Neural cell (in vitro differentiated cells): ENCODE measurements around the gene KREMEN1.

Experiments
- EP300 ChIP-seq: fragments of 450-650 bp; conservative IDR thresholded peaks from 2 replicates; pipeline ENCODE4 v1.6.1; 2014; ENCODE audit warnings: antibody characterized with exemption, mild to moderate bottlenecking, moderate library complexity; ENCODE audit not compliant: poor library complexity, severe bottlenecking
- EZH2 ChIP-seq: fragments of 200-600, 300-800 bp; shearing (Covaris generic), sonication (generic); IDR thresholded peaks from 2 replicates; pipeline ENCODE4 v1.6.1; 2014; ENCODE audit warnings: antibody characterized with exemption, low read length, borderline replicate concordance, mild to moderate bottlenecking; ENCODE audit not compliant: insufficient read depth, poor library complexity, severe bottlenecking
- MXI1 ChIP-seq: fragments of 450-650 bp; conservative IDR thresholded peaks from 2 replicates; pipeline ENCODE4 v1.6.1; 2014; ENCODE audit warnings: antibody characterized with exemption, mild to moderate bottlenecking; ENCODE audit not compliant: poor library complexity, severe bottlenecking
- POLR2AphosphoS5 ChIP-seq: IDR thresholded peaks from 2 replicates; pipeline ENCODE4 v1.6.1; 2012
- RAD21 ChIP-seq: fragments of 450-650 bp; conservative IDR thresholded peaks from 2 replicates; pipeline ENCODE4 v1.6.1; 2014; ENCODE audit warnings: antibody characterized with exemption, mild to moderate bottlenecking, moderate library complexity
- SMC3 ChIP-seq: fragments of 450-650 bp; conservative IDR thresholded peaks from 2 replicates; pipeline ENCODE4 v1.6.1; 2014; ENCODE audit warnings: antibody characterized with exemption, mild to moderate bottlenecking, moderate library complexity; ENCODE audit not compliant: poor library complexity
- TAF1 ChIP-seq: IDR thresholded peaks from 2 replicates; pipeline ENCODE4 v1.6.1; 2012; ENCODE audit warnings: low read depth
- TF ChIP-seq, protein P1 (sequence below): fragments of 450-650 bp; IDR thresholded peaks from 2 replicates; pipeline ENCODE4 v1.5.1; 2014; ENCODE audit warnings: antibody characterized with exemption, mild to moderate bottlenecking, moderate library complexity; ENCODE audit not compliant: poor library complexity, severe bottlenecking
- TF ChIP-seq, protein P2 (sequence below): IDR thresholded peaks from 2 replicates; pipeline ENCODE4 v1.6.1; 2012; ENCODE audit warnings: borderline replicate concordance

DNA sequence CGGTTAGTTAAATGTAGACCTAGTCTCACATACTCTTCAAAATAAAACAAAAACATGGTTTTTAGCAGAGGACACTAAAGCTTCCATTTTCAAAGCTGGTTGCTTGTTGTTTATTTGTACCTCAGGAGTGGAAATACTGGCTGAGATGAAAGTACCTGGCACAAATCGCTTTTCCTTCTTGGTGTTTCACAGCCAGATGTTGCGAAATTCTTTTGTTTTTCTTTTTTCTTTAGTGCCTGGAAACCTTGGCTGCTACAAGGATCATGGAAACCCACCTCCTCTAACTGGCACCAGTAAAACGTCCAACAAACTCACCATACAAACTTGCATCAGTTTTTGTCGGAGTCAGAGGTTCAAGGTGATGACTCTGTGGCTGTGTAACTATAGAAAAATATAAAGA lies 48.3 kb downstream of the KREMEN1 start:
- no peak for TF ChIP-seq TAF1
- TF ChIP-seq, protein P1, sequence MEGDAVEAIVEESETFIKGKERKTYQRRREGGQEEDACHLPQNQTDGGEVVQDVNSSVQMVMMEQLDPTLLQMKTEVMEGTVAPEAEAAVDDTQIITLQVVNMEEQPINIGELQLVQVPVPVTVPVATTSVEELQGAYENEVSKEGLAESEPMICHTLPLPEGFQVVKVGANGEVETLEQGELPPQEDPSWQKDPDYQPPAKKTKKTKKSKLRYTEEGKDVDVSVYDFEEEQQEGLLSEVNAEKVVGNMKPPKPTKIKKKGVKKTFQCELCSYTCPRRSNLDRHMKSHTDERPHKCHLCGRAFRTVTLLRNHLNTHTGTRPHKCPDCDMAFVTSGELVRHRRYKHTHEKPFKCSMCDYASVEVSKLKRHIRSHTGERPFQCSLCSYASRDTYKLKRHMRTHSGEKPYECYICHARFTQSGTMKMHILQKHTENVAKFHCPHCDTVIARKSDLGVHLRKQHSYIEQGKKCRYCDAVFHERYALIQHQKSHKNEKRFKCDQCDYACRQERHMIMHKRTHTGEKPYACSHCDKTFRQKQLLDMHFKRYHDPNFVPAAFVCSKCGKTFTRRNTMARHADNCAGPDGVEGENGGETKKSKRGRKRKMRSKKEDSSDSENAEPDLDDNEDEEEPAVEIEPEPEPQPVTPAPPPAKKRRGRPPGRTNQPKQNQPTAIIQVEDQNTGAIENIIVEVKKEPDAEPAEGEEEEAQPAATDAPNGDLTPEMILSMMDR: no peak
- TF ChIP-seq POLR2AphosphoS5: no peak
- no peak for TF ChIP-seq EP300
- TF ChIP-seq MXI1: no peak
- no peak for TF ChIP-seq RAD21
- TF ChIP-seq, protein P2, sequence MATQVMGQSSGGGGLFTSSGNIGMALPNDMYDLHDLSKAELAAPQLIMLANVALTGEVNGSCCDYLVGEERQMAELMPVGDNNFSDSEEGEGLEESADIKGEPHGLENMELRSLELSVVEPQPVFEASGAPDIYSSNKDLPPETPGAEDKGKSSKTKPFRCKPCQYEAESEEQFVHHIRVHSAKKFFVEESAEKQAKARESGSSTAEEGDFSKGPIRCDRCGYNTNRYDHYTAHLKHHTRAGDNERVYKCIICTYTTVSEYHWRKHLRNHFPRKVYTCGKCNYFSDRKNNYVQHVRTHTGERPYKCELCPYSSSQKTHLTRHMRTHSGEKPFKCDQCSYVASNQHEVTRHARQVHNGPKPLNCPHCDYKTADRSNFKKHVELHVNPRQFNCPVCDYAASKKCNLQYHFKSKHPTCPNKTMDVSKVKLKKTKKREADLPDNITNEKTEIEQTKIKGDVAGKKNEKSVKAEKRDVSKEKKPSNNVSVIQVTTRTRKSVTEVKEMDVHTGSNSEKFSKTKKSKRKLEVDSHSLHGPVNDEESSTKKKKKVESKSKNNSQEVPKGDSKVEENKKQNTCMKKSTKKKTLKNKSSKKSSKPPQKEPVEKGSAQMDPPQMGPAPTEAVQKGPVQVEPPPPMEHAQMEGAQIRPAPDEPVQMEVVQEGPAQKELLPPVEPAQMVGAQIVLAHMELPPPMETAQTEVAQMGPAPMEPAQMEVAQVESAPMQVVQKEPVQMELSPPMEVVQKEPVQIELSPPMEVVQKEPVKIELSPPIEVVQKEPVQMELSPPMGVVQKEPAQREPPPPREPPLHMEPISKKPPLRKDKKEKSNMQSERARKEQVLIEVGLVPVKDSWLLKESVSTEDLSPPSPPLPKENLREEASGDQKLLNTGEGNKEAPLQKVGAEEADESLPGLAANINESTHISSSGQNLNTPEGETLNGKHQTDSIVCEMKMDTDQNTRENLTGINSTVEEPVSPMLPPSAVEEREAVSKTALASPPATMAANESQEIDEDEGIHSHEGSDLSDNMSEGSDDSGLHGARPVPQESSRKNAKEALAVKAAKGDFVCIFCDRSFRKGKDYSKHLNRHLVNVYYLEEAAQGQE: no peak
- no peak for TF ChIP-seq EZH2
- TF ChIP-seq SMC3: no peak
